IPS-18c (cell line): ENCODE results near the gene ACTR2.

Source experiments
- H3K4me3 ChIP-seq: 2 replicates; pipeline ENCODE4 v1.7.0; 2013; ENCODE audit warnings: low read depth, mild to moderate bottlenecking, low read length, moderate library complexity; ENCODE audit not compliant: insufficient read depth
- H3K9me3 ChIP-seq: one replicate; pipeline ENCODE4 v1.6.1; 2013; ENCODE audit warnings: mild to moderate bottlenecking, low read length, moderate library complexity; ENCODE audit not compliant: control insufficient read depth, insufficient read depth

ACTR2 gene

DNA sequence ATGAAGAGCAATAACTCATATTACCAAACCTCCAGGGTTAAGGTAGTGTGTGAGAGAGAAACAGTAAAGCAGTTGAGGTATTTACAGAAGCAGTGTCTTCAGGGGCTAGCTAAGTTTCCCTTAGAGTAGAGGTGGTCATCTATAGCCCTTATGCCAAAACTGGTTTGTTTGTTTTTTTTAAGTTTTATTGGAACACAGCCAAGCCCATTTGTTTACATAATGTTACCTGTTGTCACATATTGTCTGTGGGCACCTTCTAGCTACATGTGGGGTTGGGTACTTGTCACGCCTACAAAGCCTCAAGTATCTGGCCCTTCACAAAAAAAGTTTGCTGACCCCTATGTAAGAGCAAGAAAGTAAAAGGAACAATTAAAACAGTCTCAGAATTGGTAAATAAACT lies 39.4 kb downstream of the ACTR2 start:
- H3K4me3 ChIP-seq, result no peak overlapping the region
- no peaks in the 10 kb centered on the region for H3K9me3 ChIP-seq

DNA sequence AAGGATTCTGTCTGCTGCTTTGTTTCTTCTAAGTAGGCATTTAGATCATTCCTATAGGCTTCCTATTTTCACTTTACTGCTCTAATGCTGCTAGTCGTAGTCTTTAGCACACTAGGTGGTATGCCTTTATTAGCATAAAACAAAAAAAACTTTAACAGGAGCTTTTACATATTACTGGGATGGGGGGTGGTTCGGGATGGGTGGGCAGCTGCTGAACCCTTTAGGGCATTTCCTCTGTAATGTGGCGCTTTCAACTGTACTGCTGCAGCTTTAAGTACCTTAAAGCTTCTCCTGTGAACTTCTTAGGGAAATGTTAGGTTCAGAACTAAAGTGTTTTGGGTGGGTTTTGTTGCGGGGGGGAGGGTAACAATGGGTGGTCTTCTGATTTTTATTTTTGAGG lies 41.3 kb downstream of the ACTR2 start:
- Histone ChIP-seq H3K4me3 (no peak overlapping the region), H3K9me3 (no peaks in the 10 kb centered on the region)

- Histone ChIP-seq H3K9me3 (no peaks in the 10 kb centered on the region), H3K4me3 (no peak overlapping the region)
Measured at GRCh38 chr2:65273344-65273743, 45.7 kb downstream of the ACTR2 start.

DNA sequence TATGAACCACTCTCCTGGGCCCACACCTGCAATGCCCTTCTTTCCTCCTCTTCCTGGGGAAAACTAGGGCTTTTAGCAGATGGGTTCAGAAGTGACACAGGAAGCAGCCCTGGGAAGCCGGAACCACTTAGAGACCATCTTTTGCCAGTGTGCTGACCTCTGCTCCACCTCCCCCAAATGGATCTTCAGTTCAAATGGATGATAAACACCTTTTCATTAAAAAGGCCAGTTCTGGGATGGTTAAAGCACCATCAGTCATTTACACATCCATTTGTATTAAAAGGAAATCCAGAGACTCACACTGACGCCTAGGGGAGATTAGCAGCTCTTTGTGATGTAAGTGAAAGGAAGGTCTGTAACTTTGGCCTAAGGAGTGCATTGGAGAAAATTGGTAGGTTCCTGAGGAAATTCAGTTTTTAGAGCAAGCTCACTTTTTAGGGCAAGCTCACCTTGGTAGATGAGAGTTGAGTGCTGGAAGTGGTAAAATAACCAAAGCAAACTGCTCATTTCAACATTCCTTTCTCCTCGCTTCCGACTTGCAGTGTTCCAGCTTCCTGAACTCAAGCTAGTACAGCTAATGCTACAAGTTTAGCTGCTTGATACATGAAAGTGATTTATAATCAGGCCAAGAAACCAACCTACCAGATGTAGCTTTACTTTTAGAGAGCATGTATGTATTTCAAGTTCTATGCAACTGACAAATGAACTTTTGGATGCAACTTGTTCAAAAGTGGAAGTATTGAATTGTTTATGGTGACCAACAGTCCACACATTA lies 47.7 kb downstream of the ACTR2 start:
- Histone ChIP-seq H3K9me3 (no peaks in the 10 kb centered on the region), H3K4me3 (no peak overlapping the region)

- no peaks in the 10 kb centered on the region for H3K9me3 ChIP-seq
- no peak overlapping the region for H3K4me3 ChIP-seq
Measured at GRCh38 chr2:65276609-65277008, 49.0 kb downstream of the ACTR2 start.

GRCh38 chr2:65277118-65277517 lies 49.5 kb downstream of the ACTR2 start:
- H3K4me3 ChIP-seq, result no peak overlapping the region
- H3K9me3 ChIP-seq, result no peaks in the 10 kb centered on the region

- Histone ChIP-seq H3K9me3 (no peaks in the 10 kb centered on the region), H3K4me3 (no peak overlapping the region)
Measured at GRCh38 chr2:65277791-65278483, 50.3 kb downstream of the ACTR2 start.

DNA sequence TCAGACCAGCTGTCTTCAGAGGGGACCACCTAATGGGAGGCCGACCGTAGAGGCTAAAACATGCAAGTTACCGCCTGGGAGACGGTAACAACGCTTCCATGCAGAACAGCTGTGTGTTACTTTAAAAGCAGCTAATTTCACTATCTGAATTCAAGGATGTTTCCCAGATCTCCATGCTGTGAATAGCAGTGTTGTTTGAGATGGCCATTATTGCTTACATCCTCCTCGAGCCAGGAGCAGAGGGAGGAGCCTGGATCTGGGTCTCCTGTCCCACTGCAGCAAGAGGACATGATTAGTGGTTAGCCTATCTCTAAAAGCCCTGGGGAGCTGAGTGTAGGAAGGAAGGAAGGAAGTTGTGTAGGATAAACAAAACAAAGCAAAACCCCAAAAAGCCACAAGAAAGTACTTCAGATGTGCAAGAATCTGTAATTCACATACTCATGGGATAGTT lies 50.9 kb downstream of the ACTR2 start:
- H3K4me3 ChIP-seq, result no peak overlapping the region

DNA sequence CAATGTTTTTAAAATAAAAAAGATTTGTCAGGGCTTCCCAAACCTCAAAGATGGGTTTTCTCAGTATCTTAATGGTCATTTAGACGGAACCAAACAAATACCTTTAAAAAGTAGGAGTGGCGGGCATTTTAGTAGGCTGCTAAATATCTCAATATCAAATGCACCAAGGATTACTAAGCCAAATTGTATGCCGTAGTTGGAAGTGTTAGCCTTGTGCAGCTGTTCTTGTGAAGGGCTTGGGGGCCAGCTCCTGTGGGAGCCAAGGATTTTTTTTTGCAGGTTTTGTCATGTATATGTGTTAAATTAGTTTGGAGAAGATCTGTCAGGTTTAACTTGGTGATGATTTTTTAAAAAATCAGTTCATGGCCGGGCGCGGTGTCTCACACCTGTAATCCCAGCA lies 52.1 kb downstream of the ACTR2 start:
- Histone ChIP-seq H3K4me3 (no peak overlapping the region), H3K9me3 (no peaks in the 10 kb centered on the region)

More for the DNA sequence above, 50.9 kb downstream of the ACTR2 start:
- no peaks in the 10 kb centered on the region for H3K9me3 ChIP-seq

GRCh38 chr2:65281627-65282351 lies 54.2 kb downstream of the ACTR2 start:
- no peak overlapping the region for H3K4me3 ChIP-seq
- no peaks in the 10 kb centered on the region for H3K9me3 ChIP-seq

DNA sequence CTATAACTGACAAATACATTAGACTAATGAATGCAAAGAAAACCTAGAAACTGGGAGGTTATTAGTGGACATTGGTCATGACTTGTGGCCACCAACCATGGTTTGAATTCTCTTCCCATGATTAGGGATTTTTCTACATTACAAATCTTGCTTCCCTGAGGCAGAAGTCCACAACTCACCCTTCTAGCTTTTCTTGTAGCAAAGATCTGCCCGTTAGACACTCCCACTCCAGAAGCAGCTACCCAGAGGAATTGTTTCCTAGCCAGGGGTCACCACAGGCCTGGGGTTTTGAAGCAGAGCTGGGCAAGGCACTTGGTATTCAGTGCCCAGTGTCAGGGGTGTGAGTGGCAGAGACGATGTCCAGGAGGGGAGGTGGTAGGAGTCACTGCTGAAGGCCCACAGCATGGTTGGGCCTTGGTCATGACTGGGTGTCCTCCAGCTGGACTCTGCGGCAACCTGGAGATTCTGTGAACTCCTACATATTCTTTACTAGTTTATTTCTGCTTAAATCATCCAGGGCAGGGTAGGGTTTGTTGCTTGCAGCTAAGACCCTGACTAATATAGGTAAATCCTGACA lies 54.9 kb downstream of the ACTR2 start:
- Histone ChIP-seq H3K9me3 (no peaks in the 10 kb centered on the region), H3K4me3 (no peak overlapping the region)

DNA sequence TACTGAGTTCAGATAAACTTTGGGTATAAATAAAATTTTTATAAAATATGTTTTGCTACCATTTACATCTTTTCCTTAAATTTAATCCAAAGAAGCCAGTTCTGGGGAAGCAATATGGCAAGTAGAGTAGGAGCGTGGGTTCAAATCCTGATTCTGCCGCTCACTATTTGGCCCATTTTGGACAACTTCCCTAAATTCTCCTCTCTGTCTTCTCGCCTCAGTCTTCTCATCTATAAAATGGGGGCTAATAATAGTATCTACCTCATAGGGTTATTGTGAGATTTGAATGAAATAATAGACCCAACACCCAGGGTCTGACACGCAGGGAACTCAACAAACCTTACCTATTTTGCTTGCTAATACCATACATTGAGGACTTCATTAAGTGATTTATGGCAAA lies 59.7 kb downstream of the ACTR2 start:
- H3K4me3 ChIP-seq, result no peak overlapping the region
- H3K9me3 ChIP-seq, result no peaks in the 10 kb centered on the region

DNA sequence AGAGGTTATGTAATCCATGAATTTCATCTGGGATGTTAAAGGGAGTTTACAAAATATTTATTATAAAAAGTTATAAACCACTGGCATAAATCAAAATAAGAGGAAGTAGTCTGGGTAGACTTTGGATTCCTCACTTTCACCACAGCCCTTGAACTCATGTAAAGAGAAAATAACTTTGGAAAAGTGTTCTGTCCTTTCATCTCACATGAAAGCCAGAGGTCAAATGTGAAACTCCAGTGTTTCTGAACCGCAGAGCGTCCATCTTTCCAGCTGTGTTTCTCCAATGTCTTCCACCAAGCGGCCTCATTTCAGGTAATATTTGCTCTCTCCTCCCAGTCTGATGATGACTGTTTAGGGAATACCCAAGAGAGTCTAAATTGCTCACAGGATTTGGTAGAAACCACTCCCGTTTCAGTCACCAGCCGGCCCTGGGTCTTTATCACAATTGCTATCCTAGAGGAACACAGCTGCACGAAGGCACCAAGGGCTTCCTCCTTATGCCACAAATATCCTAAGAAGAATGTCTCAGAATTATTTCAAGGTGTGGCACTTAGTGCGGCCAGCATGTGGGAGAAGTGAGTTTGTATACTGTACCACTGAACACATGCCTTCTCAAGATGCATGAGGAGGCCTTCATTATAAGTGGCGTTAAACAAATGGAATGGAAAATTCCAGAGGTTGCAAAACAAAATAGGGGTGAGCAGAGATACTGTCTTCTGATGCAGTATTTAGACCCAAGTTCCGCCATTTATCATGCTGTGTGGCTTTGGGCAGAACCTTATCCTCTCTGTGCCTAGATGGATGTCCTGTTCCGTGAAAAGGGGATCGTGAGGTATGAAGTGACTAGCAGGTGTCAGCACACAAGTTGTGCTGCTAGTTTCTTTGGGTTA lies 63.8 kb downstream of the ACTR2 start:
- Histone ChIP-seq H3K9me3 (no peaks in the 10 kb centered on the region), H3K4me3 (no peak overlapping the region)

GRCh38 chr2:65292106-65292400 lies 64.4 kb downstream of the ACTR2 start:
- H3K4me3 ChIP-seq, result no peak overlapping the region
- H3K9me3 ChIP-seq, result no peaks in the 10 kb centered on the region

DNA sequence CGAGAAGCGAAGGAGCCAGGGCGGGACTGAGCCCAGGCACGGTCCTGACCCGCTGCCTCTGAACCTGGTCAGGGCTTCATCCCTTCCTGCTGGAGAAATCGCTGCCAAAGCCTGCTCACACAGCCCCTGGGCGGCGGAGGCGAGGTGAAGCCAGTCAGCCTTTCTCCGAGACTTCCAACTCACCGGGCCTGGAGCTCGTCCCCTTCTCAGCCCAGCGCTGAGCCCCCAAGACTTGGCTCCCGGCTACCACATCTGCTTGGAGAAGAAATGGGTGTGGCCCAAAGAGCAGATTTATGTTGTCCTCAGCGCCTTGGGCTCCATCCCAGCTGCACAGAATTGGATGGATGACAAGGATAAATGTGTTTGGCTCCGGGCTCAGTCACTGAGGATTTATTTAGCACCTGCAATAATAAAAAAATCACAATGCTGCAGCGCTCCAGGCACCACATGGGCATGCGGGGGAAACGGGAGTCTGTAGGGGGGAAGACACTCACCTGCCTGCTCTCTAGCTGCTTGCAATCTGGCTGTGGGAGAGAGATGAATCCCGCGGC lies 64.9 kb downstream of the ACTR2 start:
- Histone ChIP-seq H3K9me3 (no peaks in the 10 kb centered on the region), H3K4me3 (no peak overlapping the region)

- Histone ChIP-seq H3K4me3 (no peak overlapping the region), H3K9me3 (no peaks in the 10 kb centered on the region)
Measured at GRCh38 chr2:65293376-65293775, 65.7 kb downstream of the ACTR2 start.

- H3K4me3 ChIP-seq, result no peak overlapping the region
- no peaks in the 10 kb centered on the region for H3K9me3 ChIP-seq
Measured at GRCh38 chr2:65294136-65294535, 66.5 kb downstream of the ACTR2 start.
